Esophagus muscularis mucosa (tissue), 4 donors: ENCODE results near the gene TMEM161A.

Source experiments
- EP300 ChIP-seq: sonication (generic); formaldehyde crosslinking; IDR thresholded peaks from one replicate; pipeline ENCODE4 v1.6.1; 2017; ENCODE audit warnings: antibody characterized with exemption
- POLR2A ChIP-seq: fragments of 450-650 bp; IDR thresholded peaks from one replicate; pipeline ENCODE4 v1.6.1; 2017; ENCODE audit warnings: antibody characterized with exemption, moderate library complexity, mild to moderate bottlenecking, low read depth
- POLR2AphosphoS5 ChIP-seq, 2 donors: sonication (generic); formaldehyde crosslinking; IDR thresholded peaks; one replicate each; pipeline ENCODE4 v1.6.1; 2017; ENCODE audit warnings: antibody characterized with exemption in 2 of 2
- TF ChIP-seq, protein P1 (sequence below), 3 experiments: fragments of 200-600 bp in 2 of 3; fragments of 450-650 bp in 1 of 3; sonication (generic) in 2 of 3; IDR thresholded peaks; one replicate each; pipeline ENCODE4 v1.5.1; 2017 to 2019; ENCODE audit warnings: antibody characterized with exemption in 3 of 3, mild to moderate bottlenecking in 2 of 3, moderate library complexity in 1 of 3

DNA sequence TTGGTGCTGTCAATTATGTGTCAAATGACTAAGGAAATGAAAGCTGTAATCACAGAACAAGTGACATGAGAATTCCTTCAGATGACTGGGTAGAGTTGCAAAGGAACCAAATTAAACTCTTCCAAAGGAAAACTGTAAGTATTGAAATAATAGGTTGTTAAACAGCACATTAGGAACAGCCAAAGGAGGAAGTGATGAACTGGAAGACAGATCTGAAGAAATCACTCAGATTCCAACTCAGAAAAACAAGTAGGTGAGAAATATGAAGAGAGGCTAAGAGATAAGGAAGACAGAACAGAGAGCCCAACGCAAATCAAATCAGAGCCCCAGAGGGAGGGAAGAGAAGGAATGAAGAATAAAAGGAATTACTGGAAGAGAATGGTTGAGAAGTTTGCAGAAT is 15.4 kb downstream of the TMEM161A start:
- TF ChIP-seq, protein P1, sequence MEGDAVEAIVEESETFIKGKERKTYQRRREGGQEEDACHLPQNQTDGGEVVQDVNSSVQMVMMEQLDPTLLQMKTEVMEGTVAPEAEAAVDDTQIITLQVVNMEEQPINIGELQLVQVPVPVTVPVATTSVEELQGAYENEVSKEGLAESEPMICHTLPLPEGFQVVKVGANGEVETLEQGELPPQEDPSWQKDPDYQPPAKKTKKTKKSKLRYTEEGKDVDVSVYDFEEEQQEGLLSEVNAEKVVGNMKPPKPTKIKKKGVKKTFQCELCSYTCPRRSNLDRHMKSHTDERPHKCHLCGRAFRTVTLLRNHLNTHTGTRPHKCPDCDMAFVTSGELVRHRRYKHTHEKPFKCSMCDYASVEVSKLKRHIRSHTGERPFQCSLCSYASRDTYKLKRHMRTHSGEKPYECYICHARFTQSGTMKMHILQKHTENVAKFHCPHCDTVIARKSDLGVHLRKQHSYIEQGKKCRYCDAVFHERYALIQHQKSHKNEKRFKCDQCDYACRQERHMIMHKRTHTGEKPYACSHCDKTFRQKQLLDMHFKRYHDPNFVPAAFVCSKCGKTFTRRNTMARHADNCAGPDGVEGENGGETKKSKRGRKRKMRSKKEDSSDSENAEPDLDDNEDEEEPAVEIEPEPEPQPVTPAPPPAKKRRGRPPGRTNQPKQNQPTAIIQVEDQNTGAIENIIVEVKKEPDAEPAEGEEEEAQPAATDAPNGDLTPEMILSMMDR (IDR thresholded peaks at IDR 0.05) = no peak
- TF ChIP-seq POLR2A = no peak
- TF ChIP-seq POLR2AphosphoS5 (IDR thresholded peaks at IDR 0.05) = no peak
- no peak for TF ChIP-seq EP300
